ENCODE results near the gene VMP1. TPM values are rescaled to one million over a fixed set of nuclear protein-coding genes. Genes with fewer than 3 reads are reported as not detected.

VMP1 gene
- 100 to 1,000 TPM in 1 of 3 donors, 10 to 100 TPM in 2; 53.2 to 143 (median 55.5) TPM for polyA plus RNA-seq

- peak within 1 kb of the TSS; percentile 70 for H3K27ac ChIP-seq (ENCODE audit: low read depth, low read length)
- WGBS, 3 donors = 0 to 1% (median 0%) methylated on average over 45 of the region's 45 CpGs
These were observed at the start of gene VMP1, which contains the start of gene PTRH2 for GRCh38 chr17:59707149-59707970. VMP1 (plus strand) TSS chr17:59707654; CDS start chr17:59731447, 23,793 bp downstream. PTRH2 (minus strand) TSS chr17:59707430; CDS start chr17:59697978, 9,452 bp downstream.

- WGBS, 3 donors = 70 to 83% (median 72%) methylated on average over 5 of the region's 5 CpGs
- no peak overlapping the region for H3K27ac ChIP-seq (ENCODE audit: low read depth, low read length)
These were observed 41.2 kb upstream of the VMP1 start for GRCh38 chr17:59666235-59666634.

GRCh38 chr17:59668816-59669215 lies 38.6 kb upstream of the VMP1 start:
- 28 to 73% (median 42%) methylated on average over 3 of the region's 3 CpGs for WGBS, 3 donors
- no peak overlapping the region for H3K27ac ChIP-seq (ENCODE audit: low read depth, low read length)

- 51 to 66% (median 60%) methylated on average over 1 of the region's 1 CpG for WGBS, 3 donors
- no peak overlapping the region for H3K27ac ChIP-seq (ENCODE audit: low read depth, low read length)
These were observed 38.0 kb upstream of the VMP1 start for GRCh38 chr17:59669411-59669810.

GRCh38 chr17:59669944-59670343 lies 37.5 kb upstream of the VMP1 start:
- no peak overlapping the region for H3K27ac ChIP-seq (ENCODE audit: low read depth, low read length)
- 88 to 100% (median 100%) methylated on average over 1 of the region's 1 CpG for WGBS, 3 donors

GRCh38 chr17:59671386-59671785 lies 36.1 kb upstream of the VMP1 start:
- 91 to 95% (median 93%) methylated on average over 1 of the region's 1 CpG for WGBS, 3 donors
- H3K27ac ChIP-seq (ENCODE audit: low read depth, low read length) = no peak overlapping the region

- no peak overlapping the region for H3K27ac ChIP-seq (ENCODE audit: low read depth, low read length)
- 42 to 56% (median 47%) methylated on average over 1 of the region's 1 CpG for WGBS, 3 donors
These were observed 32.2 kb upstream of the VMP1 start for GRCh38 chr17:59675231-59675630.

- no peak overlapping the region for H3K27ac ChIP-seq (ENCODE audit: low read depth, low read length)
- 84 to 90% (median 89%) methylated on average over 7 of the region's 7 CpGs for WGBS, 3 donors
These were observed 30.7 kb upstream of the VMP1 start for GRCh38 chr17:59676716-59677115.

- no peak overlapping the region for H3K27ac ChIP-seq (ENCODE audit: low read depth, low read length)
- WGBS, 3 donors = 47 to 79% (median 49%) methylated on average over 2 of the region's 2 CpGs
These were observed 28.5 kb upstream of the VMP1 start for GRCh38 chr17:59678918-59679317.

GRCh38 chr17:59680314-59680713 lies 27.1 kb upstream of the VMP1 start:
- 69 to 88% (median 78%) methylated on average over 4 of the region's 4 CpGs for WGBS, 3 donors
- no peak overlapping the region for H3K27ac ChIP-seq (ENCODE audit: low read depth, low read length)

GRCh38 chr17:59683283-59683682 lies 24.2 kb upstream of the VMP1 start:
- no peak overlapping the region for H3K27ac ChIP-seq (ENCODE audit: low read depth, low read length)

GRCh38 chr17:59684967-59685366 lies 22.5 kb upstream of the VMP1 start:
- no peak overlapping the region for H3K27ac ChIP-seq (ENCODE audit: low read depth, low read length)
- 56 to 90% (median 89%) methylated on average over 6 of the region's 6 CpGs for WGBS, 3 donors

GRCh38 chr17:59688008-59688407 lies 19.4 kb upstream of the VMP1 start:
- 84 to 91% (median 88%) methylated on average over 1 of the region's 1 CpG for WGBS, 3 donors
- H3K27ac ChIP-seq (ENCODE audit: low read depth, low read length) = no peak overlapping the region

GRCh38 chr17:59688496-59688895 lies 19.0 kb upstream of the VMP1 start:
- H3K27ac ChIP-seq (ENCODE audit: low read depth, low read length) = no peak overlapping the region
- 74 to 75% (median 74%) methylated on average over 2 of the region's 2 CpGs for WGBS, 3 donors

GRCh38 chr17:59693582-59693981 lies 13.9 kb upstream of the VMP1 start:
- 87 to 90% (median 90%) methylated on average over 7 of the region's 7 CpGs for WGBS, 3 donors
- no peak overlapping the region for H3K27ac ChIP-seq (ENCODE audit: low read depth, low read length)

- 76 to 92% (median 90%) methylated on average over 2 of the region's 2 CpGs for WGBS, 3 donors
- H3K27ac ChIP-seq (ENCODE audit: low read depth, low read length) = no peak overlapping the region
These were observed 13.1 kb upstream of the VMP1 start for GRCh38 chr17:59694344-59694743.

- 50 to 52% (median 51%) methylated on average over 3 of the region's 3 CpGs for WGBS, 3 donors
These were observed 11.3 kb upstream of the VMP1 start for GRCh38 chr17:59695945-59696681.

GRCh38 chr17:59696682-59697277 lies 10.7 kb upstream of the VMP1 start:
- WGBS, 3 donors = 84 to 90% (median 87%) methylated on average over 2 of the region's 2 CpGs
- no peak overlapping the region for H3K27ac ChIP-seq (ENCODE audit: low read depth, low read length)

More at GRCh38 chr17:59695945-59696681, 11.3 kb upstream of the VMP1 start:
- no peak overlapping the region for H3K27ac ChIP-seq (ENCODE audit: low read depth, low read length)

GRCh38 chr17:59698143-59698542 lies 9.3 kb upstream of the VMP1 start:
- H3K27ac ChIP-seq (ENCODE audit: low read depth, low read length) = no peak overlapping the region
- 75 to 85% (median 80%) methylated on average over 4 of the region's 4 CpGs for WGBS, 3 donors

Measured in adipose tissue (tissue), 3 donors.